Measurements from ENCODE around the gene H19. TPM values are rescaled to one million over a fixed set of nuclear protein-coding genes. Genes with fewer than 3 reads are reported as not detected.

Gene H19
- total and polyA plus RNA-seq, 4 donors: 49.1 to 1,932 (median 181) TPM

- TF ChIP-seq CTCF (IDR thresholded peaks at IDR 0.05; ENCODE audit: control extremely low read depth, extremely low read depth): no peak
- H3K9me3 ChIP-seq (ENCODE audit: control insufficient read depth in 4 of 4, insufficient read depth in 3 of 4, low read length in 3 of 4): no peaks in the 10 kb centered on the region
- H3K27me3 ChIP-seq (ENCODE audit: control insufficient read depth in 3 of 3, insufficient read depth in 3 of 3, low read length in 2 of 3): no peaks in the 10 kb centered on the region
- H3K36me3 ChIP-seq (ENCODE audit: control insufficient read depth in 4 of 4, insufficient read depth in 4 of 4, low read length in 4 of 4): no peaks in the 10 kb centered on the region
- WGBS, 2 donors: no CpG with 5 or more reads among the region's 13 CpGs
- no peak overlapping the region for H3K27ac ChIP-seq (ENCODE audit: low read depth in 1 of 2, low read length in 1 of 2)
- H3K9ac ChIP-seq (ENCODE audit: insufficient read depth in 1 of 2, low read length in 2 of 2): no peak overlapping the region
- no peaks in the 10 kb centered on the region for H3K4me1 ChIP-seq (ENCODE audit: control insufficient read depth in 5 of 5, insufficient read depth in 5 of 5, low read length in 5 of 5)
- H3K4me3 ChIP-seq: no peak overlapping the region
- DNase-seq: no peak
- no peak for ATAC-seq (ENCODE audit: insufficient read depth, low FRiP score)
Observed at GRCh38 chr11:1975185-1975584, 22.5 kb downstream of the H19 start.

DNA sequence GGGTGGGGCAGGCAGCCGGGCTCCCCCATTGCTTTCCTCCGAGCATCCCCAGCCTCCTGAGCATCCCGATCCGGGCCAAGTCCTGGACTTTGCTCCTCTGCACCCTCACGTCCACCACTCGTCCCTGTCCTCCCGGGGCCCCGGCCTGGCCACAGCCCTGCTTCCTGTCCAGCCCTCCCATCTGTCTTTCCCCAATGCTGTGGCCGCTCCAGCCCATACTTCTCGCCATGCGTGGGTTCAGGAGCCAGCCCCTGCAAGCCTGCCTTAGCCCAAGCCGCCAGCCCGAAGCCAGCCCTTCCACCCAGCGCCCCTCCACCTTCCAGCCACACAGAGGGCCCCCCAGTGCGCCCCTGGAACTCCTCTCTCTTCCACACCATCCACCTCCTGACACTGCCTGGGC lies 26.7 kb downstream of the H19 start:
- TF ChIP-seq CTCF (IDR thresholded peaks at IDR 0.05; ENCODE audit: control extremely low read depth, extremely low read depth): no peak
- 90 to 91% methylated on average over 10 of the region's 15 CpGs for WGBS, 2 donors

DNA sequence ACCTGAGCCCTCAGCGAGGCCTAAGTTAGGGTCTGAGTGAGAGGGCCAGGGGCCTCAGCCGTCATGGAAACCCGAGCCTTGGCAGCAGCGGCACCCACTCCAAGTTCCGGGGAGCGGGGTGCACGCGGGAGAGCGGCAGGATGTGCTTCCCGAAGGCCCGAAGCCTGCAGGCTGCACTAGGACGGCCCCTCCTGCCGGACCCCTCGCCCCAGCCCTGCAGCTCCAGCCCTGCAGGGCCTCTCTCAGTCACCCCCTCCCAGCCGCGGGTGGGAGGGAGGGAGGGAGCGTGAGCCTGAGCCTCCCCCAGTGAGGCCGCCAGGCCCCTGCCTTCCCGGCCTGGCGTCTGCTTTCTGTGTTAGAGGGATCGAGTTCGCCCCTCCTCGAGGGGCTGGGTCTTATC lies 27.9 kb downstream of the H19 start:
- Histone ChIP-seq H3K4me3 (no peak overlapping the region), H3K9ac (ENCODE audit: insufficient read depth in 1 of 2, low read length in 2 of 2) (no peak overlapping the region), H3K4me1 (ENCODE audit: control insufficient read depth in 5 of 5, insufficient read depth in 5 of 5, low read length in 5 of 5) (no peaks in the 10 kb centered on the region), H3K9me3 (ENCODE audit: control insufficient read depth in 4 of 4, insufficient read depth in 3 of 4, low read length in 3 of 4) (no peaks in the 10 kb centered on the region), H3K36me3 (ENCODE audit: control insufficient read depth in 4 of 4, insufficient read depth in 4 of 4, low read length in 4 of 4) (no peaks in the 10 kb centered on the region), H3K27me3 (ENCODE audit: control insufficient read depth in 3 of 3, insufficient read depth in 3 of 3, low read length in 2 of 3) (no peaks in the 10 kb centered on the region), H3K27ac (ENCODE audit: low read depth in 1 of 2, low read length in 1 of 2) (no peak overlapping the region)
- no peak for DNase-seq
- ATAC-seq (ENCODE audit: insufficient read depth, low FRiP score): no peak
- TF ChIP-seq CTCF (IDR thresholded peaks at IDR 0.05; ENCODE audit: control extremely low read depth, extremely low read depth): no peak
- WGBS, 2 donors: no CpG with 5 or more reads among the region's 23 CpGs

More for the DNA sequence above, 26.7 kb downstream of the H19 start:
- H3K36me3 ChIP-seq (ENCODE audit: control insufficient read depth in 4 of 4, insufficient read depth in 4 of 4, low read length in 4 of 4): no peaks in the 10 kb centered on the region
- no peak overlapping the region for H3K4me3 ChIP-seq
- no peaks in the 10 kb centered on the region for H3K9me3 ChIP-seq (ENCODE audit: control insufficient read depth in 4 of 4, insufficient read depth in 3 of 4, low read length in 3 of 4)
- H3K4me1 ChIP-seq (ENCODE audit: control insufficient read depth in 5 of 5, insufficient read depth in 5 of 5, low read length in 5 of 5): no peaks in the 10 kb centered on the region
- no peak overlapping the region for H3K9ac ChIP-seq (ENCODE audit: insufficient read depth in 1 of 2, low read length in 2 of 2)
- DNase-seq (peak in 2 of 3 donors; percentile 4 to 10), ATAC-seq (ENCODE audit: insufficient read depth, low FRiP score) (no peak)
- no peaks in the 10 kb centered on the region for H3K27me3 ChIP-seq (ENCODE audit: control insufficient read depth in 3 of 3, insufficient read depth in 3 of 3, low read length in 2 of 3)
- H3K27ac ChIP-seq (ENCODE audit: low read depth in 1 of 2, low read length in 1 of 2): no peak overlapping the region

DNA sequence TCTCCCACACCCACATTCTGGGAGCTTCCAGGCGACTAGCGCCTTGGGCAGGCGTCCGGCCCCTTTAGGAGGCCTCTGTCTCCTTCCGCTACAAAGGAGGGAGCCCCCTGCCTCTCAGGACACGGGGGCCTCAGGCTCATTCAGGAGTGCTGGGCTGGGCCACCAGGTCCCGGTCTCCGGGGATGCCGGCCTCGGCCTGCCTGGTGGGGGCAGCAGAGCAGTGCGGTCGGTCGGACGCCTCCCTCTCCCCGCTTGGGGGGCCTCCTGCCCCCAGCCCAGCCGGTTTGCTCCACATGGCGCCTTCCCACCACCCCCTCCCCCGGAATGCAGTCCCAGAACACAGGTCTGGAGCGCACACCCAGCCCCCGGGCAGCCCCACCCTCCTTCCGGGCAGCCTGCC lies 28.6 kb downstream of the H19 start:
- no CpG with 5 or more reads among the region's 21 CpGs for WGBS, 2 donors
- Histone ChIP-seq H3K27me3 (ENCODE audit: control insufficient read depth in 3 of 3, insufficient read depth in 3 of 3, low read length in 2 of 3) (no peaks in the 10 kb centered on the region), H3K4me3 (no peak overlapping the region), H3K36me3 (ENCODE audit: control insufficient read depth in 4 of 4, insufficient read depth in 4 of 4, low read length in 4 of 4) (no peaks in the 10 kb centered on the region), H3K27ac (ENCODE audit: low read depth in 1 of 2, low read length in 1 of 2) (no peak overlapping the region), H3K9ac (ENCODE audit: insufficient read depth in 1 of 2, low read length in 2 of 2) (no peak overlapping the region), H3K9me3 (ENCODE audit: control insufficient read depth in 4 of 4, insufficient read depth in 3 of 4, low read length in 3 of 4) (no peaks in the 10 kb centered on the region), H3K4me1 (ENCODE audit: control insufficient read depth in 5 of 5, insufficient read depth in 5 of 5, low read length in 5 of 5) (no peaks in the 10 kb centered on the region)
- no peak for DNase-seq
- no peak for ATAC-seq (ENCODE audit: insufficient read depth, low FRiP score)
- no peak for TF ChIP-seq CTCF (IDR thresholded peaks at IDR 0.05; ENCODE audit: control extremely low read depth, extremely low read depth)

Data from lung (tissue), 12 donors.